ENCODE data around the gene TMEM139. TPM values are rescaled to one million over a fixed set of nuclear protein-coding genes. Genes with fewer than 3 reads are reported as not detected.

Gene TMEM139
- total and polyA plus RNA-seq, 2 donors from 2014 or later: 36.7 to 108 TPM

DNA sequence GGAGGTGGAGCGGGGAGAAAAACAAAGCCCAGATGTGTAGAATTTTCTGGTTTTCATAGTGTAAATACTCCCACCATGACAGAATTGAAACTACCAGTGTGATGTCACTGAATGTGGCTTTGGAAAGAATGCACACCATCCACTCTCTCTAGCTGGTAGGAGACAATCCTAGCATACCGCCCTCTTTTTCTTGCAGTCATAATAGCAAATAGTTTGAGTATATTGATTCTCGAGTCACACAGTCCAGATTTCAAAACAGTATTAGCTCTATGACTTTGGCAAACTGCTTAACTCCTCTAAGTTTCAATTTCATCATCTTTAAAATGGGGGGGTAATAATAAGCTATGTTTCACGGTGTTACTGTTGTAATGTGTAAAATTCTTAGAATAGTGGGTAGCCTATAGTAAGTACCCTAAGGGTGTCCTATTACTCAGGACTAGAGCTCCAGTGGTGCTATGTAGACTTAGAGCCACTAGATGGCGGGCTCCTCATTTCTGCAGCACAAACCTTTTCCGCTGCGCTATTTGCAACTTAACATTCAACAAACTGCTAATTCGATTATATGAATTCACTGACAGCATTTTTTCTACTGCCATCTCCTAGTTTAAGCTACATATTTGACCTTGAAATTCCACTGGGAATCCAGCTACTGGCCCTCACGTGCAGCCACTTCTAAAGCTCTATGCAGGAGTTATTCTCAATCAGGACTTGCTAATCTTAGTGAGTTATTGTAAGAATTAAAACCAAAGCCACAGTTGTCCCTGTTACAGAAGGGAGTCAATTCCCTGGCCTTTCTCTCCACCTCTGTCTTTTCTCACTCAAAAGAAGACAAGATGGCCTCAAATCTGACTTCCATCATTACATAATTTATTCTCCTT is 44.2 kb upstream of the TMEM139 start:
- Histone ChIP-seq H3K36me3 (ENCODE audit: control insufficient read depth in 2 of 3, insufficient read depth in 3 of 3, low read length in 3 of 3) (no peaks in the 10 kb centered on the region), H3K27me3 (ENCODE audit: control insufficient read depth, insufficient read depth, low read length) (no peaks in the 10 kb centered on the region), H3K9ac (ENCODE audit: low read length in 3 of 3) (no peak overlapping the region), H3K9me3 (ENCODE audit: control insufficient read depth in 2 of 3, insufficient read depth in 1 of 3, low read length in 3 of 3) (no peaks in the 10 kb centered on the region), H3K4me1 (ENCODE audit: control insufficient read depth in 2 of 3, insufficient read depth in 2 of 3, low read depth in 1 of 3, low read length in 3 of 3) (peaks cover 0 to 5% (median 0%) of the 10 kb centered on the region in 3 donors), H3K4me3 (ENCODE audit: low read length in 3 of 3) (no peak overlapping the region), H3K27ac (ENCODE audit: low read depth in 2 of 2, low read length in 2 of 2) (no peak overlapping the region)
- intact Hi-C loops (cut with DNase I): loop anchor here (10.0 kb wide), 1 partner anchor 64 kb away; no protein-coding TSS in a partner anchor
- TF ChIP-seq, protein P1, sequence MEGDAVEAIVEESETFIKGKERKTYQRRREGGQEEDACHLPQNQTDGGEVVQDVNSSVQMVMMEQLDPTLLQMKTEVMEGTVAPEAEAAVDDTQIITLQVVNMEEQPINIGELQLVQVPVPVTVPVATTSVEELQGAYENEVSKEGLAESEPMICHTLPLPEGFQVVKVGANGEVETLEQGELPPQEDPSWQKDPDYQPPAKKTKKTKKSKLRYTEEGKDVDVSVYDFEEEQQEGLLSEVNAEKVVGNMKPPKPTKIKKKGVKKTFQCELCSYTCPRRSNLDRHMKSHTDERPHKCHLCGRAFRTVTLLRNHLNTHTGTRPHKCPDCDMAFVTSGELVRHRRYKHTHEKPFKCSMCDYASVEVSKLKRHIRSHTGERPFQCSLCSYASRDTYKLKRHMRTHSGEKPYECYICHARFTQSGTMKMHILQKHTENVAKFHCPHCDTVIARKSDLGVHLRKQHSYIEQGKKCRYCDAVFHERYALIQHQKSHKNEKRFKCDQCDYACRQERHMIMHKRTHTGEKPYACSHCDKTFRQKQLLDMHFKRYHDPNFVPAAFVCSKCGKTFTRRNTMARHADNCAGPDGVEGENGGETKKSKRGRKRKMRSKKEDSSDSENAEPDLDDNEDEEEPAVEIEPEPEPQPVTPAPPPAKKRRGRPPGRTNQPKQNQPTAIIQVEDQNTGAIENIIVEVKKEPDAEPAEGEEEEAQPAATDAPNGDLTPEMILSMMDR (IDR thresholded peaks at IDR 0.05; ENCODE audit: borderline replicate concordance, extremely low read depth, insufficient read depth): peak; percentile 92
- FAIRE-seq (no peak), DNase-seq (peak in 4 of 5 donors; percentile 70 to 89 (median 79))

DNA sequence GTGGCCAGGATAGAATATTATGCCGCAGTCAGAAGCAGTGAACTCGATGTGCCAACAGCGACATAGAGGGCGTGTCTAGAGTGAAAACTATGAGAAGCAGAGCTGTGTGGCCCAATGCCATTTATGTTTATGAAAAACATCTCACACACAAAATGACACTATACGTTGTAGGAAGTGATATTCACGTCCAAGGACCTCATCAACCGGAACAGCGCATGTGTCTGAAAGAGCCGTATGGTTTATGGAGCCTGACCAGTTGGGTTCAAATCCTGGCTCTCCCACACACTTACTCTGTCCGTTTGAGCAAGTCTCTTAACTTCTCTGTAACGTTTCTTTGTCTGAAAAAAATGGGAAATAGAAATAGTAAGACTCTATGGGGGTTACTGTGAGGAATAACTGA is 42.5 kb upstream of the TMEM139 start:
- H3K36me3 ChIP-seq (ENCODE audit: control insufficient read depth in 2 of 3, insufficient read depth in 3 of 3, low read length in 3 of 3): no peaks in the 10 kb centered on the region
- no peak overlapping the region for H3K4me3 ChIP-seq (ENCODE audit: low read length in 3 of 3)
- TF ChIP-seq, protein P1 (IDR thresholded peaks at IDR 0.05; ENCODE audit: borderline replicate concordance, extremely low read depth, insufficient read depth): no peak
- FAIRE-seq: no peak
- no peak overlapping the region for H3K27ac ChIP-seq (ENCODE audit: low read depth in 2 of 2, low read length in 2 of 2)
- H3K9ac ChIP-seq (ENCODE audit: low read length in 3 of 3): no peak overlapping the region
- no peaks in the 10 kb centered on the region for H3K27me3 ChIP-seq (ENCODE audit: control insufficient read depth, insufficient read depth, low read length)
- no peaks in the 10 kb centered on the region for H3K9me3 ChIP-seq (ENCODE audit: control insufficient read depth in 2 of 3, insufficient read depth in 1 of 3, low read length in 3 of 3)
- H3K4me1 ChIP-seq (ENCODE audit: control insufficient read depth in 2 of 3, insufficient read depth in 2 of 3, low read depth in 1 of 3, low read length in 3 of 3): peaks cover 0 to 5% (median 0%) of the 10 kb centered on the region in 3 donors
- intact Hi-C loops (cut with DNase I): loop anchor here (10.0 kb wide), 1 partner anchor 62 kb away; no protein-coding TSS in a partner anchor
- DNase-seq: no peak

DNA sequence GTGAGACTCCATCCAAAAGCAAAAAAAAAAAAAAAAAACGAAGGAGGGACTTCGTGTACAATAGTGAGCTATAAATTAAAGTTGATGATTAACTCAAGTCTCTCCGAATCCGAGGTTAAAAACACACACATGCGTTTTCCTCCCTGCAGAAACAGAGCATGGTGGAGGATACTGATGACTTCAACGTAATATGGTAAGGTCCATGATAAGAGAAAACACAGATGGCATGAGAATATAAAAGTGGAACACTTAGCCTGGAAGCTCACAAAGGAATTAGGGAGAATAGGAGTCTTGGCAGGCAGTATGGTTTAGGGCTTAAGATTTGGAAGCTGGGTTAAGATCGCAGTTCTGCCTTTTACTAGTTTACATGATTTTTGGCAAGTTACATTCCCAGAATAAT is 41.6 kb upstream of the TMEM139 start:
- no peaks in the 10 kb centered on the region for H3K27me3 ChIP-seq (ENCODE audit: control insufficient read depth, insufficient read depth, low read length)
- H3K4me3 ChIP-seq (ENCODE audit: low read length in 3 of 3): no peak overlapping the region
- intact Hi-C loops (cut with DNase I): loop anchor here (10.0 kb wide), 1 partner anchor 62 kb away; no protein-coding TSS in a partner anchor
- no peaks in the 10 kb centered on the region for H3K9me3 ChIP-seq (ENCODE audit: control insufficient read depth in 2 of 3, insufficient read depth in 1 of 3, low read length in 3 of 3)
- no peak overlapping the region for H3K9ac ChIP-seq (ENCODE audit: low read length in 3 of 3)
- H3K36me3 ChIP-seq (ENCODE audit: control insufficient read depth in 2 of 3, insufficient read depth in 3 of 3, low read length in 3 of 3): no peaks in the 10 kb centered on the region
- TF ChIP-seq, protein P1 (IDR thresholded peaks at IDR 0.05; ENCODE audit: borderline replicate concordance, extremely low read depth, insufficient read depth): no peak
- DNase-seq (peak in 2 of 5 donors; percentile 31 to 42), FAIRE-seq (no peak)
- H3K4me1 ChIP-seq (ENCODE audit: control insufficient read depth in 2 of 3, insufficient read depth in 2 of 3, low read depth in 1 of 3, low read length in 3 of 3): peaks cover 0 to 5% (median 0%) of the 10 kb centered on the region in 3 donors
- no peak overlapping the region for H3K27ac ChIP-seq (ENCODE audit: low read depth in 2 of 2, low read length in 2 of 2)

Data from kidney (tissue), 14 donors.